NOMO-1 (cell line): ENCODE results near the gene ZNF48.
"Not testable (repeated sequence)": the region's sequence is repeated elsewhere in the genome, so short reads cannot be mapped to it uniquely, and the experiment has no call there.

ENCODE experiments used
- DNase-seq, 2 experiments: peaks; one replicate each; lab custom pipeline; 2025; ENCODE audit not compliant: unreplicated experiment in 2 of 2; lab: John Stamatoyannopoulos, UW

The ZNF48 gene

GRCh38 chr16:30377050-30377811 lies 18.0 kb upstream of the ZNF48 start:
- peak; percentile 70 to 78 for DNase-seq

- peak; percentile 87 to 91 for DNase-seq
Measured at GRCh38 chr16:30377812-30378235, 17.4 kb upstream of the ZNF48 start.

- DNase-seq = peak; percentile 94 to 95
Measured at GRCh38 chr16:30378236-30379157, 16.7 kb upstream of the ZNF48 start.

- no peak for DNase-seq
Measured at GRCh38 chr16:30379158-30379783, 15.9 kb upstream of the ZNF48 start.

GRCh38 chr16:30380072-30380802 lies 15.0 kb upstream of the ZNF48 start:
- DNase-seq = no peak

GRCh38 chr16:30380803-30381208 lies 14.4 kb upstream of the ZNF48 start:
- DNase-seq = no peak

- DNase-seq = no peak
Measured at GRCh38 chr16:30381291-30382041, 13.8 kb upstream of the ZNF48 start.

- DNase-seq = no peak
Measured at GRCh38 chr16:30382111-30382881, 12.9 kb upstream of the ZNF48 start, which contains the start of gene SEPTIN1. Gene SEPTIN1 (minus strand): TSS chr16:30382561. CDS start chr16:30382542, 19 bp downstream.

- no peak for DNase-seq
Measured at GRCh38 chr16:30383521-30383920, 11.7 kb upstream of the ZNF48 start.

GRCh38 chr16:30394592-30395154 lies 547 bp upstream of the ZNF48 start:
- no peak for DNase-seq

- peak in 1 of 2 experiments; percentile 21 for DNase-seq
Measured at GRCh38 chr16:30395992-30396585, 869 bp downstream of the ZNF48 start.

GRCh38 chr16:30396627-30397026 lies 1.4 kb downstream of the ZNF48 start:
- not testable (repeated sequence) for DNase-seq

- DNase-seq = no peak
Measured at GRCh38 chr16:30397056-30397455, 1.8 kb downstream of the ZNF48 start.

GRCh38 chr16:30397776-30398660 lies 2.8 kb downstream of the ZNF48 start:
- DNase-seq = no peak

- DNase-seq = no peak
Measured at GRCh38 chr16:30398661-30399434, 3.6 kb downstream of the ZNF48 start.

GRCh38 chr16:30399435-30400186 lies 4.4 kb downstream of the ZNF48 start:
- DNase-seq = no peak
